Fibroblast of lung (primary cell): Measurements from ENCODE around the gene RNF19B.

Source experiments
- CTCF ChIP-seq, 2 donors: IDR thresholded peaks in 1 of 2; conservative IDR thresholded peaks in 1 of 2; 1 replicate in 1 of 2; 2 replicates in 1 of 2; pipeline ENCODE4 v1.5.1; 2011 to 2012; ENCODE audit warnings: low read length in 2 of 2, control low read depth in 1 of 2, inconsistent platforms in 1 of 2, low read depth in 1 of 2, mild to moderate bottlenecking in 1 of 2
- EZH2 ChIP-seq: IDR thresholded peaks from 2 replicates; pipeline ENCODE4 v1.5.1; 2012; ENCODE audit warnings: low read length, control low read depth, mild to moderate bottlenecking; ENCODE audit errors: missing control alignments

- TF ChIP-seq CTCF (conservative IDR thresholded peaks at IDR 0.05 in 1 of 2, IDR thresholded peaks at IDR 0.05 in 1 of 2; ENCODE audit: low read depth in 1 of 2, low read length in 2 of 2): no peak
- no peak for TF ChIP-seq EZH2
Observed at GRCh38 chr1:32977546-32978087, 13.0 kb upstream of the RNF19B start.
